Body of pancreas (tissue), 4 donors: Measurements from ENCODE around the gene SNAP91. TPM values are rescaled to one million over a fixed set of nuclear protein-coding genes. Genes with fewer than 3 reads are reported as not detected.

ENCODE experiments used
- ATAC-seq: fragments of 150-250 bp; one replicate; pipeline ENCODE4 v1.9.1; 2016
- DNase-seq, 4 donors: peaks; one replicate each; pipeline ENCODE4 v3.0.0-alpha.2; 2019
- H3K27ac ChIP-seq, 4 donors: fragments of 200-600 bp; sonication (generic); 1 replicate in 3 of 4; 2 replicates in 1 of 4; pipeline versions ENCODE4 v1.5.1 to v1.6.1; 2016 to 2019; ENCODE audit warnings: mild to moderate bottlenecking in 1 of 4, mixed read lengths in 1 of 4, moderate library complexity in 1 of 4
- H3K27me3 ChIP-seq, 2 donors: fragments of 200-600 bp; sonication (generic); one replicate each; pipeline ENCODE4 v1.6.0; 2016; ENCODE audit warnings: mild to moderate bottlenecking in 1 of 2
- H3K36me3 ChIP-seq, 2 donors: fragments of 200-600 bp; sonication (generic); replicated peaks in 1 of 2; 2 replicates each; pipeline ENCODE4 v1.5.1; 2016; ENCODE audit warnings: low read depth in 2 of 2; ENCODE audit not compliant: insufficient read depth in 1 of 2
- H3K4me1 ChIP-seq: fragments of 200-600 bp; sonication (generic); one replicate; pipeline ENCODE4 v1.6.0; 2016
- H3K4me3 ChIP-seq, 2 donors: fragments of 200-600 bp; sonication (generic); 1 replicate in 1 of 2; 2 replicates in 1 of 2; pipeline ENCODE4 v1.5.1; 2016 to 2019
- H3K9me3 ChIP-seq, 3 donors: fragments of 200-600 bp; sonication (generic); 1 replicate in 2 of 3; 2 replicates in 1 of 3; pipeline ENCODE4 v1.5.1; 2016
- POLR2A ChIP-seq, 3 donors: fragments of 450-650 bp; IDR thresholded peaks; one replicate each; pipeline ENCODE4 v1.6.1; 2016; ENCODE audit warnings: antibody characterized with exemption in 3 of 3, mild to moderate bottlenecking in 2 of 3
- WGBS, 2 donors: methylation state at CpG; one replicate each; pipeline ENCODE4 v1.1.5; 2017; 5-methylcytosine and 5-hydroxymethylcytosine counted together
- intact Hi-C: fragments of 100-400 bp; cut with DNase I; formaldehyde crosslinking; loops from one replicate; pipeline ENCODE4 v1.15.1; 2023
- total RNA-seq, 2 donors: library from RNA; depleted of rRNA; stranded (reverse); fragments of >200 nt; gene quantifications; one replicate each; pipeline ENCODE4 v1.1.0, GENCODE V29; 2016
- TF ChIP-seq, protein P1 (sequence below), 7 experiments: fragments of 450-650 bp in 4 of 7; fragments of 200-600 bp in 3 of 7; sonication (generic) in 3 of 7; IDR thresholded peaks; one replicate each; pipeline ENCODE4 v1.5.1; 2016 to 2019; ENCODE audit warnings: antibody characterized with exemption in 7 of 7

SNAP91 gene
- total RNA-seq, 2 donors from 2014 or later: 0.66 to 1.3 TPM

DNA sequence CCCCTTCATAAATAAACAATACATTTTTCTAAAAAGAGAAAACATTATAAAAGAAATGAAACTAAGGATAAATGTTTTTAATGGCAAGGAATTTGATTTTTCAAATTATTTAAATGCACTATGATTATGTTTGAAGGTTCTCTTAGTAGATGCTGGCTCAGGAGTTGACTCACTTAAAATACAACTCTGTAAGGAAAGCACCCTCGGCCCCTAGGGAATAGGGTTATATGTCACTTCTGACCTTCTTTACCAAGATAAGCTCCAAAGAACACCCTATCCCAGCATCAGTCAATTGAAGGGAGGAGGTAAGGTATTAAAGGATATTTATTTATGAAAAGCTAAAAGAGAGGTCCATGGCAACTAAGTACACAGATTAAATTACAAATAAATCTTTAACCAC, 6.8 kb downstream of the SNAP91 start:
- WGBS, 2 donors: 17 to 24% methylated on average over 1 of the region's 1 CpG
- DNase-seq (no peak), ATAC-seq (no peak)
- TF ChIP-seq, protein P1, sequence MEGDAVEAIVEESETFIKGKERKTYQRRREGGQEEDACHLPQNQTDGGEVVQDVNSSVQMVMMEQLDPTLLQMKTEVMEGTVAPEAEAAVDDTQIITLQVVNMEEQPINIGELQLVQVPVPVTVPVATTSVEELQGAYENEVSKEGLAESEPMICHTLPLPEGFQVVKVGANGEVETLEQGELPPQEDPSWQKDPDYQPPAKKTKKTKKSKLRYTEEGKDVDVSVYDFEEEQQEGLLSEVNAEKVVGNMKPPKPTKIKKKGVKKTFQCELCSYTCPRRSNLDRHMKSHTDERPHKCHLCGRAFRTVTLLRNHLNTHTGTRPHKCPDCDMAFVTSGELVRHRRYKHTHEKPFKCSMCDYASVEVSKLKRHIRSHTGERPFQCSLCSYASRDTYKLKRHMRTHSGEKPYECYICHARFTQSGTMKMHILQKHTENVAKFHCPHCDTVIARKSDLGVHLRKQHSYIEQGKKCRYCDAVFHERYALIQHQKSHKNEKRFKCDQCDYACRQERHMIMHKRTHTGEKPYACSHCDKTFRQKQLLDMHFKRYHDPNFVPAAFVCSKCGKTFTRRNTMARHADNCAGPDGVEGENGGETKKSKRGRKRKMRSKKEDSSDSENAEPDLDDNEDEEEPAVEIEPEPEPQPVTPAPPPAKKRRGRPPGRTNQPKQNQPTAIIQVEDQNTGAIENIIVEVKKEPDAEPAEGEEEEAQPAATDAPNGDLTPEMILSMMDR (IDR thresholded peaks at IDR 0.05): no peak
- Histone ChIP-seq H3K36me3 (no peaks in the 10 kb centered on the region), H3K9me3 (no peaks in the 10 kb centered on the region), H3K27ac (no peak overlapping the region), H3K4me3 (no peak overlapping the region), H3K27me3 (no peaks in the 10 kb centered on the region), H3K4me1 (no peaks in the 10 kb centered on the region)
- intact Hi-C loops: no loop called here

GRCh38 chr6:83696674-83697073, 12.2 kb downstream of the SNAP91 start:
- DNase-seq: no peak
- intact Hi-C loops: no loop called here
- TF ChIP-seq, protein P1 (IDR thresholded peaks at IDR 0.05): no peak
- no peak for TF ChIP-seq POLR2A (IDR thresholded peaks at IDR 0.05)
- Histone ChIP-seq H3K9me3 (no peaks in the 10 kb centered on the region), H3K36me3 (no peaks in the 10 kb centered on the region), H3K4me1 (no peaks in the 10 kb centered on the region), H3K4me3 (no peak overlapping the region), H3K27me3 (no peaks in the 10 kb centered on the region), H3K27ac (no peak overlapping the region)
- 63 to 82% methylated on average over 1 of the region's 1 CpG for WGBS, 2 donors
- ATAC-seq: no peak

- H3K4me1 ChIP-seq: no peaks in the 10 kb centered on the region
- intact Hi-C loops: no loop called here
- no peak for TF ChIP-seq POLR2A (IDR thresholded peaks at IDR 0.05)
- TF ChIP-seq, protein P1 (IDR thresholded peaks at IDR 0.05): no peak
- DNase-seq (no peak), ATAC-seq (no peak)
- no peak overlapping the region for H3K27ac ChIP-seq
- H3K4me3 ChIP-seq: no peak overlapping the region
- WGBS, 2 donors: 84 to 86% methylated on average over 3 of the region's 3 CpGs
- H3K9me3 ChIP-seq: no peaks in the 10 kb centered on the region
- H3K36me3 ChIP-seq: no peaks in the 10 kb centered on the region
- no peaks in the 10 kb centered on the region for H3K27me3 ChIP-seq
Observed at GRCh38 chr6:83685481-83685880, 23.4 kb downstream of the SNAP91 start.

DNA sequence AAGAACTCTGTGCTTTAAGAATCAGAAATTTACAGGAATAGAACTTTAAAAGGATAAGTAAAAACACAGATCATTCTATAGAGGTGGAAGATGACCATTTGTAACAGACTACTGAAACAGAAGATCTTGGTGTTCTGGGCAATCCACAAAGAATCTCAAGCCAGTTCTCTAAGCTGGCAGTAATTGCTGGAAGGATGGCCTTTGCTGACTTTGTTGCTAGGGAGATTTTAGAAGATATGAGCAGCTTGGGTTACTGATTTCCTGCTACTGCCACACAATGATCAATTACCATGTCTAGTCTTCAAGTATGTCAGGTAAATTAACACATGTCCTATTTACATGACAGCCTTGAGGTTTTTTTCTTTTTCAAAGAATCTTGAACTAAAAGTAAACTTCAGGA, 31.1 kb downstream of the SNAP91 start:
- H3K27me3 ChIP-seq: no peaks in the 10 kb centered on the region
- no peaks in the 10 kb centered on the region for H3K9me3 ChIP-seq
- TF ChIP-seq, protein P1 (IDR thresholded peaks at IDR 0.05): no peak
- TF ChIP-seq POLR2A (IDR thresholded peaks at IDR 0.05): no peak
- no peak overlapping the region for H3K27ac ChIP-seq
- intact Hi-C loops: no loop called here
- ATAC-seq (no peak), DNase-seq (no peak)
- no peak overlapping the region for H3K4me3 ChIP-seq
- H3K4me1 ChIP-seq: no peaks in the 10 kb centered on the region
- no peaks in the 10 kb centered on the region for H3K36me3 ChIP-seq

- no peaks in the 10 kb centered on the region for H3K4me1 ChIP-seq
- WGBS, 2 donors: 79 to 88% methylated on average over 7 of the region's 7 CpGs
- intact Hi-C loops: no loop called here
- ATAC-seq (no peak), DNase-seq (no peak)
- H3K36me3 ChIP-seq: no peaks in the 10 kb centered on the region
- TF ChIP-seq, protein P1 (IDR thresholded peaks at IDR 0.05): no peak
- no peak for TF ChIP-seq POLR2A (IDR thresholded peaks at IDR 0.05)
- no peaks in the 10 kb centered on the region for H3K27me3 ChIP-seq
- H3K4me3 ChIP-seq: no peak overlapping the region
- H3K27ac ChIP-seq: no peak overlapping the region
- no peaks in the 10 kb centered on the region for H3K9me3 ChIP-seq
Observed at GRCh38 chr6:83637953-83638352, 70.9 kb downstream of the SNAP91 start.
